HEK293 (cell line): ENCODE data around the gene NF2.

Experiments used
- CTCF ChIA-PET: fragments of 350-600 bp; formaldehyde crosslinking; extraction: SDS; loops from one replicate; lab custom pipeline; 2021; ENCODE audit warnings: antibody characterized with exemption; lab: Yijun Ruan, JAX
- POLR2A ChIA-PET: fragments of 300-600 bp; formaldehyde crosslinking; extraction: SDS; loops from one replicate; lab custom pipeline; 2020; ENCODE audit warnings: antibody characterized with exemption, inconsistent platforms; lab: Yijun Ruan, JAX
- H3K27ac ChIP-seq: fragments of 200-500 bp; sonication (Bioruptor generic); 2 replicates; pipeline ENCODE4 v1.5.1; 2014; ENCODE audit warnings: low read depth, low read length, control low read depth, inconsistent platforms; ENCODE audit errors: extremely low read depth
- H3K36me3 ChIP-seq, 2 experiments: fragments of 200-500 bp in 1 of 2; sonication (Bioruptor generic) in 1 of 2; 1 replicate in 1 of 2; 2 replicates in 1 of 2; pipeline ENCODE4 v1.5.1; 2014 to 2017; ENCODE audit warnings: inconsistent platforms in 2 of 2, low read length in 2 of 2; ENCODE audit not compliant: control insufficient read depth in 2 of 2, insufficient read depth in 1 of 2
- H3K4me1 ChIP-seq: fragments of 200-500 bp; sonication (Bioruptor generic); 2 replicates; pipeline ENCODE4 v1.5.1; 2014; ENCODE audit warnings: mild to moderate bottlenecking, low read length, inconsistent platforms; ENCODE audit not compliant: control insufficient read depth, insufficient read depth
- H3K4me3 ChIP-seq: 2 replicates; pipeline ENCODE4 v1.5.1; 2011; ENCODE audit warnings: low read depth, mild to moderate bottlenecking, control low read depth, low read length, moderate library complexity
- H3K9me3 ChIP-seq: fragments of 200-500 bp; sonication (Bioruptor generic); 2 replicates; pipeline ENCODE4 v1.5.1; 2014; ENCODE audit warnings: low read depth, low read length, inconsistent platforms; ENCODE audit not compliant: control insufficient read depth, insufficient read depth
- GLIS1 ChIP-seq: fragments of 450-650 bp; formaldehyde crosslinking; IDR thresholded peaks from 2 replicates; pipeline ENCODE4 v1.5.1; 2016; ENCODE audit warnings: missing biosample characterization, missing genetic modification characterization
- MZF1 ChIP-seq: fragments of 450-650 bp; formaldehyde crosslinking; IDR thresholded peaks from 2 replicates; pipeline ENCODE4 v1.5.1; 2017; ENCODE audit warnings: missing biosample characterization, missing genetic modification characterization, borderline replicate concordance
- PRDM1 ChIP-seq: fragments of 450-650 bp; formaldehyde crosslinking; IDR thresholded peaks from 2 replicates; pipeline ENCODE4; 2016; ENCODE audit warnings: missing biosample characterization, missing genetic modification characterization
- SCRT1 ChIP-seq: fragments of 450-650 bp; formaldehyde crosslinking; IDR thresholded peaks from 2 replicates; pipeline ENCODE4 v1.5.1; 2016; ENCODE audit warnings: missing biosample characterization, missing genetic modification characterization, borderline replicate concordance
- SCRT2 ChIP-seq: fragments of 450-650 bp; formaldehyde crosslinking; IDR thresholded peaks from 2 replicates; pipeline ENCODE4 v1.5.1; 2016; ENCODE audit warnings: missing biosample characterization, missing genetic modification characterization
- ZBTB1 ChIP-seq: fragments of 450-650 bp; formaldehyde crosslinking; IDR thresholded peaks from 2 replicates; pipeline ENCODE4 v1.5.1; 2016; ENCODE audit warnings: missing biosample characterization, missing genetic modification characterization
- ZBTB20 ChIP-seq: fragments of 450-650 bp; formaldehyde crosslinking; IDR thresholded peaks from 2 replicates; pipeline ENCODE4 v1.5.1; 2016; ENCODE audit warnings: missing biosample characterization, missing genetic modification characterization
- ZIC2 ChIP-seq: fragments of 450-650 bp; formaldehyde crosslinking; IDR thresholded peaks from 2 replicates; pipeline ENCODE4 v1.5.1; 2016; ENCODE audit warnings: missing biosample characterization, missing genetic modification characterization
- ZNF157 ChIP-seq: fragments of 450-650 bp; formaldehyde crosslinking; IDR thresholded peaks from 2 replicates; pipeline ENCODE4 v1.5.1; 2016; ENCODE audit warnings: missing biosample characterization, missing genetic modification characterization
- ZNF174 ChIP-seq: fragments of 450-650 bp; formaldehyde crosslinking; IDR thresholded peaks from 2 replicates; pipeline ENCODE4 v1.5.0; 2017; ENCODE audit warnings: missing biosample characterization, mild to moderate bottlenecking, missing genetic modification characterization
- ZNF2 ChIP-seq: fragments of 450-650 bp; formaldehyde crosslinking; IDR thresholded peaks from 2 replicates; pipeline ENCODE4 v1.5.1; 2016; ENCODE audit warnings: missing biosample characterization, missing genetic modification characterization
- ZNF341 ChIP-seq: fragments of 450-650 bp; formaldehyde crosslinking; IDR thresholded peaks from 2 replicates; pipeline ENCODE4; 2016; ENCODE audit warnings: low read depth, missing biosample characterization, missing genetic modification characterization
- ZNF416 ChIP-seq: fragments of 450-650 bp; formaldehyde crosslinking; IDR thresholded peaks from 2 replicates; pipeline ENCODE4 v1.5.1; 2016; ENCODE audit warnings: missing biosample characterization, missing genetic modification characterization
- ZNF521 ChIP-seq: fragments of 450-650 bp; formaldehyde crosslinking; IDR thresholded peaks from 2 replicates; pipeline ENCODE4 v1.5.1; 2017; ENCODE audit warnings: missing biosample characterization, mild to moderate bottlenecking, missing genetic modification characterization
- ZNF548 ChIP-seq: fragments of 450-650 bp; formaldehyde crosslinking; IDR thresholded peaks from 2 replicates; pipeline ENCODE4 v1.5.1; 2016; ENCODE audit warnings: missing biosample characterization, missing genetic modification characterization
- ZNF626 ChIP-seq: fragments of 450-650 bp; sonication (Bioruptor Pico); formaldehyde crosslinking; IDR thresholded peaks from 2 replicates; pipeline ENCODE4 v1.5.1; 2018; ENCODE audit warnings: missing biosample characterization, missing genetic modification characterization, inconsistent platforms
- TF ChIP-seq, protein P1 (sequence below): fragments of 450-650 bp; formaldehyde crosslinking; IDR thresholded peaks from 2 replicates; pipeline ENCODE4 v1.5.1; 2016; ENCODE audit warnings: missing biosample characterization, missing genetic modification characterization, low read depth
- TF ChIP-seq, protein P2 (sequence below): fragments of 450-650 bp; formaldehyde crosslinking; IDR thresholded peaks from 2 replicates; pipeline ENCODE4 v1.5.1; 2016; ENCODE audit warnings: missing biosample characterization, missing genetic modification characterization
- TF ChIP-seq, protein P3 (sequence below): fragments of 450-650 bp; formaldehyde crosslinking; IDR thresholded peaks from 2 replicates; pipeline ENCODE4 v1.5.1; 2016; ENCODE audit warnings: missing biosample characterization, missing genetic modification characterization
- TF ChIP-seq, protein P4 (sequence below): fragments of 450-650 bp; formaldehyde crosslinking; IDR thresholded peaks from 2 replicates; pipeline ENCODE4 v1.5.1; 2016; ENCODE audit warnings: missing biosample characterization, missing genetic modification characterization

The NF2 gene

DNA sequence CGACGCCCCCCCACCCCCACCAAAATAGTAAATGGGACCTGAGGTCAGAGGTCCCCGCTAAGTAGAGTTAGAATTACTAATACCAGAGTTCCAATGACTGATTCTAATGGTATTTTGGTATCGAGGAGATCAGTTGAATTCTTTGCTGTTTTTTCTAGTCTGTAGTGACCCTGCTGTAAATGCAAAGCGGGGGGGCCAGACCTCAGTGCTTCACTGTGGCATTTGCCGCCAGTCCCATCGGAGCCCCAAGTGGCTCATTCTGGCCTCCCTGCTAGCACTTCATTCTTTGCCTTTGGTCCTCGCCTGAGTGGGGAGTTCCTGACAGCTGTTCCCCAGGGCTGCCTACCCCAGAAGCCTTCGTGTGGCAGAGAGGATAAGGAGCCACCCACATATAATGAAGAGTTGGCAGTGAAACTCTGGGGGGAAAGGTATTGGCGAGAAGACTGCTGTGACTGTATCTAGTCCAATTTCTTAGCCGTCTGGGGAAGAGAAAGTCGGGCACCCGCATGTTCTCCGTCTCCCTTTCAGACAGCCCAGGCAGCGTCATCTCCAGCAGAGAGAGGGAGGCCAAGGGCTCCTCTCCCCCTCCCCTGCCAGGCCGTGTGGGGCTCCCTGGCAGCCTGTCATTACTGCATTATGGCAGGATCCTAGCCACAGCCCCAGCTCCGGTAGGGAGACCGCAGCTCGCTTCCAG lies 96.9 kb downstream of the NF2 start:
- no peak overlapping the region for H3K4me3 ChIP-seq
- 0 out of 2 replicates have a peak, but pooled peaks have one; percentile 34 for TF ChIP-seq PRDM1 (tag by site-specific recombination)
- no peak for TF ChIP-seq ZBTB20 (tag by site-specific recombination)
- peaks cover 0 to 13% of the 10 kb centered on the region in 2 experiments; a peak in 2 of 3 replicates for H3K36me3 ChIP-seq
- peaks cover 20% of the 10 kb centered on the region for H3K4me1 ChIP-seq
- POLR2A ChIA-PET: no interaction called here
- H3K9me3 ChIP-seq: no peaks in the 10 kb centered on the region
- H3K27ac ChIP-seq: no peak overlapping the region
- CTCF ChIA-PET: interaction anchor here (0.7 to 4.2 kb wide), 4 partner anchors 11 to 304 kb away, joined by 4 to 20 read pairs (median 12); no protein-coding TSS in a partner anchor

DNA sequence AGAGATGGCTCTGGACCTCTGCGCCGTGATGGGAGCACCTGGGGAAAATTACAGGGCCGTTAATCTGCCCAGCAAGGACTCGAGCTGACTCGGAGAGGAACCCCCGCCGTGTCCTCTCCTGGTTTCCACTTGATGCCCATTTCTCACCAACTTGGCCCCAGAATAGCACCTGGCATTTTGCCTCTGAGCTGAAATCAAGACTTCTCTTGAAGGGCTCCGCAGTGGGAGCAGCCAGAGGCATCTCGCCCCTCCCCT lies 97.4 kb downstream of the NF2 start:
- peak; percentile 89 for TF ChIP-seq ZIC2
- TF ChIP-seq, protein P1, sequence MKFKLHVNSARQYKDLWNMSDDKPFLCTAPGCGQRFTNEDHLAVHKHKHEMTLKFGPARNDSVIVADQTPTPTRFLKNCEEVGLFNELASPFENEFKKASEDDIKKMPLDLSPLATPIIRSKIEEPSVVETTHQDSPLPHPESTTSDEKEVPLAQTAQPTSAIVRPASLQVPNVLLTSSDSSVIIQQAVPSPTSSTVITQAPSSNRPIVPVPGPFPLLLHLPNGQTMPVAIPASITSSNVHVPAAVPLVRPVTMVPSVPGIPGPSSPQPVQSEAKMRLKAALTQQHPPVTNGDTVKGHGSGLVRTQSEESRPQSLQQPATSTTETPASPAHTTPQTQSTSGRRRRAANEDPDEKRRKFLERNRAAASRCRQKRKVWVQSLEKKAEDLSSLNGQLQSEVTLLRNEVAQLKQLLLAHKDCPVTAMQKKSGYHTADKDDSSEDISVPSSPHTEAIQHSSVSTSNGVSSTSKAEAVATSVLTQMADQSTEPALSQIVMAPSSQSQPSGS: no peak
- no peak for TF ChIP-seq ZNF521 (tag by site-specific recombination)
- TF ChIP-seq GLIS1 (tag by site-specific recombination): peak; percentile 60
- ChIA-PET CTCF (interaction anchor here (0.6 to 4.2 kb wide), 6 partner anchors 11 to 349 kb away, joined by 3 to 20 read pairs (median 7); no protein-coding TSS in a partner anchor), POLR2A (interaction anchor here (2.0 kb wide), 1 partner anchor 11 kb away, joined by 7 read pairs; no protein-coding TSS in a partner anchor)
- Histone ChIP-seq H3K36me3 (peaks cover 0 to 9% of the 10 kb centered on the region in 2 experiments; a peak in 2 of 3 replicates), H3K4me3 (no peak overlapping the region), H3K9me3 (no peaks in the 10 kb centered on the region), H3K27ac (no peak overlapping the region), H3K4me1 (peaks cover 20% of the 10 kb centered on the region)

DNA sequence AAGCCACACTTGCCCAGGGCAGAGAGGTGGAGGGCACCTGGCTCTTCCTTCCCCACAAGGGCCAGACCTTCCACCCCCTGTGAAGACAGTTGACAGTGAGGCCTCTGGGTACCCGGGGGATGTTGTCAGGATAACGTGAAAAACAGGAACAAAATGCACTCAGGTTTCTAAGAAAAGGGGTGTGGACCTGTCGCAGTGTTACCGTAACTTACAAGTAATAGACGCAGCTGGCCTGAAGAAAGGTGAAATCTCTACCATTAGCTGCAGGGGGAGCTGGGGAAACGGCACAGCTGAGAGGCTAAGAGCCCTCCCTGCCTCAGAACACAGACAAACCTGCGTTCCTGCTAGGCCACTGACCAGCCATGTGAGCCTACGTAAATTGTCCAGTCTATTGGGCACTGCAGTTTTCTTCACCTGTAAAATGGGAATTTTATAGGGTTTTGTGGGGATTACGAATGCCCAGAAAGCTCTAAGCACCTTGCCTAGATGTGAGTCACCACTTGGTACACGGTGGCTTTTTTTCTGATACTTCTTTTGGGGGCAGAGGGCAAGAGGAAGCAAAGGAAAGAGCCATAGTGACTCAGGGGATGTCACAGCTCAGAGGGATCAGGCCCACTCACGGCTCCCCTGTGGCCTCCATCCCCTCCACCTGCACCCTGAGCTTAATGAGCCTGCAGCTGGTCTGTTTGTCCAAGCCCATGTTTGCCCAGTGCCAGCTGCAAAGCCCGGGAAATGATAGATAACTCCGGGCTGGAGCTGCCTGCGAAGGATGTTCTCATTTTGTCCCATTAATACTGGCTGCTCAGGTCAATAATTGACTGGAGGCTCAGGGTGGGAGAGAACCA lies 97.9 kb downstream of the NF2 start:
- peaks cover 20% of the 10 kb centered on the region for H3K4me1 ChIP-seq
- H3K4me3 ChIP-seq: no peak overlapping the region
- TF ChIP-seq ZNF157 (tag by site-specific recombination) (no peak), ZBTB1 (tag by site-specific recombination) (no peak), MZF1 (tag by site-specific recombination) (0 out of 2 replicates have a peak, but pooled peaks have one; percentile 16), ZNF174 (tag by site-specific recombination) (no peak), ZNF416 (tag by site-specific recombination) (no peak), SCRT2 (peak; percentile 79), SCRT1 (tag by site-specific recombination) (peak; percentile 78; the same call in 1 of the 2 replicates), ZNF626 (no peak), ZIC2 (peak; percentile 7; the same call in 1 of the 2 replicates), ZNF548 (tag by site-specific recombination) (no peak), ZNF2 (tag by site-specific recombination) (peak; percentile 99), ZNF341 (peak; percentile 78)
- TF ChIP-seq, protein P2, sequence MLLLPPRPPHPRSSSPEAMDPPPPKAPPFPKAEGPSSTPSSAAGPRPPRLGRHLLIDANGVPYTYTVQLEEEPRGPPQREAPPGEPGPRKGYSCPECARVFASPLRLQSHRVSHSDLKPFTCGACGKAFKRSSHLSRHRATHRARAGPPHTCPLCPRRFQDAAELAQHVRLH (tag by site-specific recombination): no peak
- TF ChIP-seq, protein P3, sequence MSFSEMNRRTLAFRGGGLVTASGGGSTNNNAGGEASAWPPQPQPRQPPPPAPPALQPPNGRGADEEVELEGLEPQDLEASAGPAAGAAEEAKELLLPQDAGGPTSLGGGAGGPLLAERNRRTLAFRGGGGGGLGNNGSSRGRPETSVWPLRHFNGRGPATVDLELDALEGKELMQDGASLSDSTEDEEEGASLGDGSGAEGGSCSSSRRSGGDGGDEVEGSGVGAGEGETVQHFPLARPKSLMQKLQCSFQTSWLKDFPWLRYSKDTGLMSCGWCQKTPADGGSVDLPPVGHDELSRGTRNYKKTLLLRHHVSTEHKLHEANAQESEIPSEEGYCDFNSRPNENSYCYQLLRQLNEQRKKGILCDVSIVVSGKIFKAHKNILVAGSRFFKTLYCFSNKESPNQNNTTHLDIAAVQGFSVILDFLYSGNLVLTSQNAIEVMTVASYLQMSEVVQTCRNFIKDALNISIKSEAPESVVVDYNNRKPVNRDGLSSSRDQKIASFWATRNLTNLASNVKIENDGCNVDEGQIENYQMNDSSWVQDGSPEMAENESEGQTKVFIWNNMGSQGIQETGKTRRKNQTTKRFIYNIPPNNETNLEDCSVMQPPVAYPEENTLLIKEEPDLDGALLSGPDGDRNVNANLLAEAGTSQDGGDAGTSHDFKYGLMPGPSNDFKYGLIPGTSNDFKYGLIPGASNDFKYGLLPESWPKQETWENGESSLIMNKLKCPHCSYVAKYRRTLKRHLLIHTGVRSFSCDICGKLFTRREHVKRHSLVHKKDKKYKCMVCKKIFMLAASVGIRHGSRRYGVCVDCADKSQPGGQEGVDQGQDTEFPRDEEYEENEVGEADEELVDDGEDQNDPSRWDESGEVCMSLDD: no peak
- TF ChIP-seq, protein P1: no peak
- TF ChIP-seq, protein P4, sequence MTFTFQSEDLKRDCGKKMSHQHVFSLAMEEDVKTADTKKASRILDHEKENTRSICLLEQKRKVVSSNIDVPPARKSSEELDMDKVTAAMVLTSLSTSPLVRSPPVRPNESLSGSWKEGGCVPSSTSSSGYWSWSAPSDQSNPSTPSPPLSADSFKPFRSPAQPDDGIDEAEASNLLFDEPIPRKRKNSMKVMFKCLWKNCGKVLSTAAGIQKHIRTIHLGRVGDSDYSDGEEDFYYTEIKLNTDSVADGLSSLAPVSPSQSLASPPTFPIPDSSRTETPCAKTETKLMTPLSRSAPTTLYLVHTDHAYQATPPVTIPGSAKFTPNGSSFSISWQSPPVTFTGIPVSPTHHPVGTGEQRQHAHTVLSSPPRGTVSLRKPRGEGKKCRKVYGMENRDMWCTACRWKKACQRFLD (tag by site-specific recombination): no peak

More for the DNA sequence above, 97.9 kb downstream of the NF2 start:
- no peaks in the 10 kb centered on the region for H3K9me3 ChIP-seq
- CTCF ChIA-PET: interaction anchor here (0.6 to 4.2 kb wide), 13 partner anchors 12 to 1646 kb away, joined by 3 to 20 read pairs (median 3); no protein-coding TSS in a partner anchor
- H3K36me3 ChIP-seq: peaks cover 0 to 5% of the 10 kb centered on the region in 2 experiments; a peak in 2 of 3 replicates
- POLR2A ChIA-PET: interaction anchor here (0.9 to 2.0 kb wide), 3 partner anchors 12 to 65 kb away, joined by 3 to 7 read pairs (median 3); partner anchors contain the start of genes UQCR10 and ZMAT5
- no peak overlapping the region for H3K27ac ChIP-seq
